GOT3 (cell line): ENCODE measurements around the gene ANO9.
"Not testable (repeated sequence)": the region's sequence is repeated elsewhere in the genome, so short reads cannot be mapped to it uniquely, and the experiment has no call there.

Experiments used
- DNase-seq: peaks from one replicate; lab custom pipeline; 2025; ENCODE audit warnings: mixed read lengths; lab: John Stamatoyannopoulos, UW

The ANO9 gene

DNA sequence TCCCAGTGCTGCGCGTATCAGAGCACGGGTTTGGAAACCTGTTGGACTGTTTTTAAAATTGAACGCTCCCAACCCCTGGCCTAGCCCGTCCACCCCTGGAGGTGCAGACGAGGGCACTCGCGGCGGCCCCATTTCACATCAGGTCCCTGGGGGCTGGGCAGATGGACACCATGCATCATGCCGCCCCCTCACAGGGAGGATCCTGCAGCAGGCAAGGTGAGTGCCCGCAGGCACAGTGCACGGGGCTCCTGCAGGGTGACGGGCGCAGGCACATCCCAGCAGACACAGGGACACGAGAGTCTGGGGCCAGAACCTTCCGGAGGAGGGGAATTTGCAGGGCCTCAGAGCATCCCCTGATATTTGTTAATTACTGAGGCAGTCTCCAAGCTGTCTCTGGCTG is 7.3 kb downstream of the ANO9 start:
- no peak for DNase-seq

DNA sequence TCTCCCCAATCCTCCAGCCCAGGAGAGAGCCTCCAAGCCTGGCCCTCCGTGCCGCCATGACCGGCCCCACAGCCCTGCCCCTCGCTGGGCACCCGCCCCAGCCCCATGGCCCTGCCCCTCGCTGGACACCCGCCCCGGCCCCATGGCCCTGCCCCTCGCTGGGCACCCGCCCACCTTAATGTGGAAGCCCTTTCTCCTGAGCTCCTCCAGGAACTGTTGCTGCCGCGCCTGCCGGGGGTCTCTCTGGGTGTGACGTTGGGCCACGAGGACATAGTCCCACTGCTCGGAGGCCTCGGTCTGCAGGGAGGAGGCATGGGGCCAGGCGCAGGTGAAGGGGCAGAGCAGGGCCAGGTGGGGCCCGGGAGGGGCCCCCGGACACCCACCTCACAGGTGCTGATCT is 8.2 kb downstream of the ANO9 start:
- no peak for DNase-seq

DNA sequence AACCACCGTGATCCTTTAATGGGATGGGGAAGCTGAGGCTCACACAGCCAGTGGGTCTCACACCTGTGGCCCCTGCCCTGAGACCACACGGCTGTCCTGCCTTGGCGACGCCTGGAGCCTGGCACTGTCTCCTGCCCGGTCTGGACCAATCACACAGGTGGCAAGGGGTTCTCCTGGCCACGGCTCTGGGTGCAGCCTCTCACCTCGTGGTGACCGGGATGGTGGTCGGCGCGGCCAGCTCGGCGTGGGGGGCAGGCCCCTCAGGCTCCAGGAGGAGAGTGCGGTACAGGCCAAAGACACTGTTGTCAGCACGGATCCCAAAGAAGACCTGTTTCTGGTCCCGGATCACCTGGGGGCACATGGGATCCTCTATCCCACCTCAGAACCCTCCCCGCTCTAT is 8.7 kb downstream of the ANO9 start:
- DNase-seq = no peak

DNA sequence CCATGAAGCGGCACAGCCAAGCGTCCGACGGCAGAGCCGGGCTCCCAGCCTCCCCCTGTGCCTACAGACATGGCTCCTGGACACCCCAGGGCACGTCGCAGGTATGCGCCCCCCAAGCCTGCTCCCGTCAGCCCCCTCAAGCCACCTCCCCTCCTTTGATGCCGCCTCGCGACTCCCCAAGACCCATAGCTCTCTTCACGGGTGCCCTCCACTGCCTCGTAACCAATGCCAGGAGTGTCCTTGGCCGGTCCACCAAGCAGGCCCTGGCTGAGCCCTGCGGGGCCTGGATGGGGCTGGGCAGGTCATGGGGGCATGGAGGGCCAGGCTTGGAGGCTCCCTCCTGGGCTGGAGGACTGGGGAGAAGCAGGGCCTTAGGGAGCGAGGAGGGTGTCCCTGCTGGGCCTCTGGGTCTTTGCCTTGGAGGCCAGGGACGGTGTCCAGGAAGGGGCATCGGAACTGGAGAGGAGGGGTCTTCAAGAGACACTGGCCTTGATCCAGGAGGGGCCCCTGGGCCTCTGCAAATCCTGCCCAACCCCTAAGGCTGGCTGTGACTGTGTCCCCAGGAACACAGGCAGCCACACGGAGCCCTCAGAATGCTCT is 9.2 kb downstream of the ANO9 start:
- no peak for DNase-seq

DNA sequence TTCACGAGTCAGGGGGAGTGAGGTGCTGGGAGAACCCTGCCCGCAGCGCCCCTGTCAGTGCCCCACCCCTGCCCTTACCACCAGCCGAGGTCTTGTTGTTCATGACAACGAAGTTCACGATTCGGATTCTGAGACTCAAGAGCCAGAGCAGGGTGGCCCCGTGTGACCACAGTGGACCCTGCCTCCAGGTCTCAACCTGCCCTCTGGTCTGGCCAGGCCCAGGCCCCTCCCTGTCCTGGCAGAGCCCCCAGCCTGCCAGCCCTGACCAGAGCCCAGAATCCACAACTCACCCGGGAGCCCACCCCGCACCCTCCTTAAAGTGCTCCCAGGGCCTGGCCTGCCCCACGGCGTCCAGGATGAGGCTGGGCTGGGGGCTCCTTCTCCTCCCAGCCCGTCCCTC is 9.9 kb downstream of the ANO9 start:
- DNase-seq = no peak

DNA sequence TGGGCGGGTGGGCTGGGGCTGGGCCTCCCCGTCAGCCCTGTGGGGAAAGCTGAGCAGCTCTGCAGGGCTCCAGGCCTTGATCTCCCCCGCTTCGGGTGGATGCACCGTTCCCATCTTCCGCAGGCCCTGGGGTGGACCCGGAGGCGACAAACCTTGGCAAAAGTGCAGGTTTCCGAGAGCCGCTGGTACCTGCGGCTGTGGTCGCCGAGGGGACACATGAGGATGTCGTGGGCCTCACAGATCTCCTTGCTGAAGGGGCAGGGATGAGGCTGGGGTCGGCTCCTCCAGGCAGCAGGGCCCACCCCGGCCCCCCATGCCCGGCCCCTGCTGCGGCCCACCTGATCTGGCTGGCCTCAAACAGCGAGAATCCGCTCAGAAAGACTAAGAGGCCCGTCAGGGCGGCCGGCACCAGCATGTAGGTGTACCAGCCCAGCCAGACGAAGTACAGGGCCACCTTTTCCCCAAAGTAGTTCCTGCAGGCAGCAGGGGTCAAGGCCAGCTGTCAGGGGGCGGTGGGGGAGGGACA is 11.8 kb downstream of the ANO9 start:
- DNase-seq = no peak

DNA sequence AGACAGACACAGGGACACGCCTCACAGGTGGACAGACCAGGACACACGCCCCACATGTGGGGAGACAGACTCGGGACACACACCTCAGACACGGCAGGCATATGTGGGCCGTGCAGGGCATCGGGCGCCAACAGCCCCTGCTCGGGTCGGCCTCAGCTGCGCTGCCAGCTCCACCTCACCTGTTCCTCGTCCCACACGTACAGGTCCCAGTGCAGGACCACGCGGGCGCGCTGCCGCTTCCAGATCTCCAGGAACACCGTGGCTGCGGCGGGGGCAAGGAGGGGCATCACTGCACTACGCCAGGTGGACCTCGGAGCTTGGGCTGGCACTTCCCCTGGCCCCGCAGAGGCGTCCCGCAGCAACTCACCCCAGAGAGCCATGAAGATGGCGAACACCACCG is 12.4 kb downstream of the ANO9 start:
- no peak for DNase-seq

DNA sequence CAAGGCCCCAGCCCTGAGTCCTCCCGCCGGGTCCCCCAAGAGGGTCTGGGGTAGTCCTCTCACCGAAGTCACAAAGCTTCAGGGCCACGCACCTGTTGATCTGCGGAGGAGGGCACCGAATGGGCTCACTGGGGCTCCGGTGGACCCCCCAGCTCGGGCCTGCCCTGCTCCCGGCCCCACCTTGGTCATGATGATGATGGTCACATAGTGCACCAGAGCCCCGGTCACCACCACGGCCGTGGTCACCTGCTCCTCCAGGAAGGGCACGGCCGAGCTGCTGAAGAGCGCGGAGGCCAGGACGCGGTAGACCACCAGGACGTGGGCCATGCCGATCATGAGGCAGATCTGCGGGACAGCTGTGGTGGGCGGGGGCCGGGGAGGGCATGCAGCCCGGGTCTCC is 13.5 kb downstream of the ANO9 start:
- no peak for DNase-seq

DNA sequence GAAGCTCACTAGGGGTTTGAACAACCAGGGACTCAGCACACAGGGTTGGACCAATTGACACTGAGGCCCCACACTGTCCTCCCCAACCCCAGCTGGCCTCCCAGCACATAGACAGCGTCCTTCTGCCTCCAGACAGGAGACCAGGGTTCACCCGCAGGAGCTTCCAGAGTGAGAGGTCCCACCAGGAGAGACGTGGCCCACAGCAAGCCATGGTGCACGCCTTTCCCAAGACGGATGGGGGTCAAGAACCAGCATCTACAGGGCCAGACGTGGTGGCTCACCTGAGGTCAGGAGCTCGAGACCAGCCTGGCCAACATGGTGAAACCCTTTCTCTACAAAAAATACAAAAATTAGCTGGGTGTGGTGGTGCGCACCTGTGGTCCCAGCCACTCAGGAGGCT is 15.0 kb downstream of the ANO9 start:
- DNase-seq = no peak

DNA sequence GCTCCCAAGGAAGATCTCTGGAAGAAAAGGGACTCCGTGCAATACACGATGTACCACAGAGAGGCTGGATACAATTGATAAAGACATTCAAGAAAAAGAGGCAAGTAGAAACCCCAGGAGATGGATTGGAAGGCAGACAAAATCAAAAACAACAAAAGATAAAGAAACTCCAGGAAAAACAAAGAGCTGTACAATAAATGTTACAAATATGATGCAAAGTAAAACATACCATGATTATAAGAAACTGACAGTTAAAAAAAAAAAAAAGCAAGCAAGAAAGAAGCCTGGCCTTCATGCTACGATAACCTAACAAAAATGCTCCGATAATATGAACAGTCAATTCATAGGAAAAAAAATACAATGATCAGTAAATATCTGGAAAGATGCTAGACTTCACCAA is 16.5 kb downstream of the ANO9 start:
- DNase-seq = no peak

DNA sequence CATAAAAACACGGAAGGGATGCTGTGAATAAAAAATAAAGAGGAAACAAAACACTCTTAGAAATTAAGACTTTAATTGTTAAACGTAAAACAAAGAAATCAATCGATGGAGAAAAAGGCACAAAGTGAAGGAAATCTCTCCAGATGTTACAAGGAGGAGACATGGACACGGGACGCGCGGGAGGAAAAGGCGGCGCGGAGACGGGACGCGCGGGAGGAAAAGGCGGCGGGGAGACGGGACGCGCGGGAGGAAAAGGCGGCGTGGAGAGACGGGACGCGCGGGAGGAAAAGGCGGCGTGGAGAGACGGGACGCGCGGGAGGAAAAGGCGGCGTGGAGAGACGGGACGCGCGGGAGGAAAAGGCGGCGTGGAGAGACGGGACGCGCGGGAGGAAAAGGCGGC is 17.0 kb downstream of the ANO9 start:
- DNase-seq = not testable (repeated sequence)

DNA sequence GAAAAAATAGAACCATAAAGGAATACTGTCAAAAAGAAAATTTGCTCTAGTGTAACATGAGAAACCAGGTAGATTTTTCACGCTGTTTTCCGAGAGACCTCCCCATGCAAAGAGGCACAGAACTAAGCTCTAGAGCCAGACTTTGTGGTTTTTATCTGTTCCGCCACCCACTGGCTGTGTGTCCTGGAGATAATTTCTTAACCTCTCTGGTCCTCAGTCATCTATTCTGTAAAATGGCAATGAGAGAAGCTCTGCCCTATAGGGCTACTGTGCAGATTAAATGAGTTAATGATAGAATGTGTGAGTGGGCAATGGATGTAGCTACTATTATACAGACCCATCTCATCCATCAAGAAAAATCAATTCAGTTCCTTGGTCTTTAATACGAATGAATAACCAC is 17.6 kb downstream of the ANO9 start:
- DNase-seq = no peak

DNA sequence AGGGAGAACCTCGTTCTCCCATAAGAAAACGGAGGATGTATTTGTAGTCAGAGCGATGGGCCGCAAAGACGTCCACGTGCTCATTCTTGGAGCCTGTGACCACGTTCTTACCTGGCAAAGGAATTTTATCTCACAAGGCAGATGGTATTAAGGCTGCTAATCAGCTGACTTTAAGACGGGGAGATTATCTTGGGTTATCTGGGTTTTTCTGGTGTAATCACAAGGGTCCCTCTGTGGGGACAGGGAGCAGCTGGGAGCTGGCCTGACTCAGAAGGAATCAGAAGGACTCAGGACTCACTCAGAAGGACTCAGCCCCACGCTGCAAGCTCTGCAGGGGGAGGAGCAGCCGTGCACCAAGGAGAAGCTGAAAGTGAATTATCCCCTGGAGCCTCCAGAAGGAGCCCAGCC is 19.6 kb downstream of the ANO9 start:
- DNase-seq = no peak

DNA sequence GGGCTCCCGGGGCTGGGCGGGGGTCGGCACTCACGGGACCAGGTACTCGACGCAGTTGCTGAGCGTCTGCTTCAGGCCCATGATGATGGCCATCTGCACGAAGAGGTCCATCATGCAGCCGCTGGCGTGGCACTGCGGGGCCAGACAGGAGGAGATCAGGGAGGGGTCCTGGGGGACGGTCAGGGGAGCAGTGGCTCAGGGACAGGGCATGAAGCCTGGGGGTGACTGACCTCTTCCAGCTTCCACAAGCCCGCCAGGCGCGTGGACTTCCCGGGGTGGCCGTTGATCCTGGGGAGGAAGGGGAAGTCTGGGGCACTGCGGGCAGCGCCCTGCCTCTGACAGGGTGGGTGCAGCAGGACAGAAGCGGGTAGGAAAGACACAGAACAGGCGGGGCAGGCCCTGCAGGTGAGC is 20.9 kb downstream of the ANO9 start:
- no peak for DNase-seq

DNA sequence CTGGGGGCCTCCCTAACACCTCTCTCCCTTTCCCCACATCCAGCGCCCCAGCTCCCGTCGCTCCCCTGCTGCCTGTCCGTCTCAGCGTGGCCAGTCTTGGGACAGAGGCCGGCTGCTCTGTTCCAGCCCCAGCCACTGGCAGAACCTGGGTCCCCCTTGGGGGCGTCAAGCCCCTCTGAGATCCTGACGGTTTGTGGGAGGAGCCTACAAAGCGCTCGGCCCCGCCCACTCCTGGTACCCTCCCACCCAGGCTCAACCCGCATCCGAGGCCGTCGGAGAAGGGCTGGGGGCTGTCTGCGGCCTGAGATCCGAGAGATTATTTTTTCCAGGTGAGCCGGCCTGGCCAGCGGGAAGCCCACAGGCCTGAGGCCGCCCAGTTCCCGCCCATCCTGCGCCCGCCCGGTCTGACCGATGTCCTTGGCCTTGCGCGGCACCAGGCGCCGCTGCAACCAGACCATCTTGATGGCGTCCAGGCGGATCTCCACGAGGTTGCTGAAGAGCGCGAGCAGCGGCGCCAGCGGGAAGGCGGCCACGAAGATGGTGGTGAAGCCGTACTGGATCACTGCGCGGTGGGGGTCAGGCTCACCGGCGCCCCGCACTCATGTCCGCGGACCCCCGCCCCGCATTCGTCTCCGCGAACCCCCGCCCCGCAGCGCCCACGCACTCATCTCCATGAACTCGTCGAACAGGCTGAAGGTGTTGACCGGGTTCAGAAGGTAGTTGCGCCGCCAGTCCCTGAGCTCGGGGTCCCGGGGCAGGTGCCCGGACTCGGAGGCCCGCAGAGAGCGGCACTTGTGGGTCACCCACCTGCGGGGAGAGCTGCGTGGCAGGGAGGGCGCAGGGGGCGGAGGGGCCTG is 21.5 kb downstream of the ANO9 start:
- DNase-seq = no peak

DNA sequence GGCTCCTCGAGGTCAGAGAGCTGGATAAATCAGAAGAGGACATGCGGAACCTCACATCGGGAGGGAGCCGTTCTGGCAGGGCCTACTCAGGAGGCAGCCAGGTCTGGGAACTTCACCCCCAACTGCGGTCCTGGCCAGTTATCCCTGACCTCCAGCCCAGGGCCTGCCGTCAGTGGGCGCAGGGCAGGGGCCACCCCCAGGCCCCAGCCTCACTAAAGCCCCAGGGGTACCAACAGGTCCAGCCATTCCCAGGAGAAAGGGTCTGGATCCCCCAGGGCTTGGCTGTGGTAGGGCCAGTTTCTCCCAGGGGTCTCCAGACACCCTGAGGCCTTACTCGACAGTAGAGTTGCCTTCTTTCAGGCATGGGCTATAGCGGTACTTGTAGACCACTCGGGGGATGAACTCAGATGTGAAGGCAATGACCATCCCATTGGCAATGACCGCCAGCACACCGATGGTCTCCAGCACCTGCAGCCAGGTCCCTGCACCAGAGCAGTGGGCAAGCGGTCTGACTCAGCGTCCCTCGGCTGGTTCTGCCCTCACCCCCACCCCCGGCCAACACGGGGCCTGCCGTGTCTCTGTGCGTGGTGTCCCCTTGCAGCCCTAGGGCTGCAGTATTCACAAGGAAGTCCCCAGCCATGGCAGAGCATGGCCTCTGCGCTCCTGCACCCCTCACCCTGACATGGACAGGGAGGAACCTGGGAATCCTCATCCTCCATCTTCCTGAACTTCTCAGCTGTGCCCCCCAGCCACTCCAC is 22.4 kb downstream of the ANO9 start:
- no peak for DNase-seq

DNA sequence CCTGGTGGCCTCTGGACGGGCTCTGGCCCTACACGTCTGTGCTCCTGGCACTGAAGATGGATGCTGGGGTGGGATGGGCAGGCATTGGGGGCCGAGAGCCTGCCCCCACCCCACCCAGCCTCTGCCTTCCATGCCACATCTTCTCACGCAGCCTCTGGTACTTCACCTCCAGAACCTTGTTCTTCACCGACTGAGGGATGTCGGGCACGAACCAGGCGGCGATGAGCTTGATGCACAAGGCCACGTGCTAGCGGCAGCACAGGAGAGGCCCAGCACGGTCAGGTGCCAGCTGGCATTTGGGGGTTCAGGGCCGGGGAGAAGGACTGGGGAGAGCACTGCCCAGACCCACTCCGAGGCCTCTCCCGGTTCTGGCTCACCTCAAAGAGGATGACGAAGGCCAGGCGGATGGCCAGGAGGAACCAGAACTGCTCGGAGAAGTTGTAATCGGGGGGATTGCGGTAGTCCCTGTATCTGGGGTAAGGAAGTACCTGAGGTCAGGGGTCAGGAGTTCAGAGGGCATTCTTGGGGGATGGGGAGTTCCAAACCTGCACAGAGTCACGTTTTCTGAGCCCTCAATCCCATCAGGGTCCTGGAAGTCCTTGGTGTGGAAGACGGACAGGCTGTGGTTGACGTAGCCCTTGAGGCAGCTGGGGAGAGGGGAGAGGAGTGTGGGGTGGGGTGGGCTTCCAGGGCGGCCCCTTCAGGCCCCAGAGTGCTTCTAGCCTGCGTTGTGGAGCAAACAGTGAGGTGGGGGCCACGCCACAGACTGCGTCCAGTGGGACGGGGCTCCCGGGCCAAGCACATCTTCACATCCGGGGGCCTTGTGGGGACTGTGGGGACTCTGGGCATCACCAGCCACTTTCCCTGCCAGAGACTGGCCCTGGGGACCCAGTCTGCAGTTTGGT is 23.2 kb downstream of the ANO9 start:
- no peak for DNase-seq

DNA sequence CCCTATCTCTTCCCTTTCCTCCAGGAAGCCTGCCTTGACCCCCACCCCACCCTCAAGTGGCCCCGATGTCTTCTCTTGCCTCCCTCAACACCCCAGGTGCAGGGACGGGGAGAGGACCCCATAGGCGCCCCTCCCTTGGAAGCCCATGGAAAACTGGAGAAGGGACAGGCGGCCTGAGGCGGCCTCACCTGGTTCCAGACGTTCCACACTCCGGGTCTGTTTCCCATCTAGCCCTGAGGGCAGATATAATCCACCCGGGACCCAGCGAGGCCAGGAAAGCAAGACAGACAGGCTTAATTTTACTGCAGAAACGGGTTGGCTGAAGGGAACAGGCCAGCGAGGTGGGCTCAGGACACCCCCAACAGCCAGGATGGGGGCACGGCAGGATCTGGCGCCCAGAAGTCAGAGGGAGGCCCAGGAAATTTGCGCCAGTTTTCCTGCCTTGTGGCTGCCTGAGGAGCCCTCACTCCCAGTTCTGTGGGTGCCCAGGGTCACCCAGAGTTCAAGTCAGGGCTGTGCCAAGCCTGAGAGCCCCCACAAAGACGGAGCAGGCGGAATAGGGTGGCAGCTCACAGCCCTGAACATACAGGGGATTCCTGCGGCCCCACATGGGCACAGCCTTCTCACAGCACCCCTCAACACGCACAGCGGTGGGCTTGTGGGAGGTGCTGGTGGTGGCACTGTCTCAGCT is 24.0 kb downstream of the ANO9 start:
- no peak for DNase-seq

DNA sequence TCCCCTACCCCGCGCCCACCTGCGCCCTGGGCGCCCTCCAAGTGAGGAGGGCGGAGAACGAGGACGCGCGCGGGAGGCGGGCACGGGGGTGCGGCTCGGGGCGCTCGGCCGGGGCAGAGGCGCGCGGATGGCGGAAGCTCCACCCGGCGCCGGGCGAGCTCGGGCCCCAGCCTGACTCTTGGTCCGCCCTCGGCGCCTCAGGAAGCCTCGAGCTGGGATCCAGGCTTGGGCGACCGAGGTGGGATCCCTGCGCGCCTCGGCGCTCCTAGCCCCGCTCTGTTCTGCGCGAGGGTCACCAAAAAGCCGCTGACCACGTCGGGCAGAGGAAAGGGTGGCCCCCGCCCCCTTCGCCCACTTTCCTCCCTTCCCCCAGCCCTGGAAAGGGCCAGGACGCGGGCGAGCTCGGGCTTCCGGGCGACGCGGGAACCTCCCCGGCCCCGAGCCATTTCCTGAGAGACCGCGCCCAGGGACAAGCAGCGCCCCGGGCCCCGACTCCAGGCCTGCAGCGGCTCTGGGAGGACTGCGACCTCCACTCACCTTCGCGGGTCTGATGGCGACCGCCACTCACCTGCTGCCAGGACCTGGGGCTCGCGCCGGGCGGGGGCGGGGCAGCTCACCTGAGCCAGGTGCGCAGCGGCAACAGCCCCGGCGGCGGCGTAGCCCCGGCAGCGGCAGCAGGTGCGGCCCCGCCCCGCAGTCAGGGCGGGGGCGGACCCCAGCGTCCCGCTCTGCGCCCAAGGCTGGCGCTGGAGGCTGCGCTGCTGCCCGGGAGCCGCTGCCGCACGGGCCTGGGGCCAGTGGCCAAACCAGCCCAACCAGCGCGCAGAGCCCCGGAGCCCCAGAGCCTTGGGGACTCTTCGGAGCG is 24.8 kb downstream of the ANO9 start:
- DNase-seq = no peak

DNA sequence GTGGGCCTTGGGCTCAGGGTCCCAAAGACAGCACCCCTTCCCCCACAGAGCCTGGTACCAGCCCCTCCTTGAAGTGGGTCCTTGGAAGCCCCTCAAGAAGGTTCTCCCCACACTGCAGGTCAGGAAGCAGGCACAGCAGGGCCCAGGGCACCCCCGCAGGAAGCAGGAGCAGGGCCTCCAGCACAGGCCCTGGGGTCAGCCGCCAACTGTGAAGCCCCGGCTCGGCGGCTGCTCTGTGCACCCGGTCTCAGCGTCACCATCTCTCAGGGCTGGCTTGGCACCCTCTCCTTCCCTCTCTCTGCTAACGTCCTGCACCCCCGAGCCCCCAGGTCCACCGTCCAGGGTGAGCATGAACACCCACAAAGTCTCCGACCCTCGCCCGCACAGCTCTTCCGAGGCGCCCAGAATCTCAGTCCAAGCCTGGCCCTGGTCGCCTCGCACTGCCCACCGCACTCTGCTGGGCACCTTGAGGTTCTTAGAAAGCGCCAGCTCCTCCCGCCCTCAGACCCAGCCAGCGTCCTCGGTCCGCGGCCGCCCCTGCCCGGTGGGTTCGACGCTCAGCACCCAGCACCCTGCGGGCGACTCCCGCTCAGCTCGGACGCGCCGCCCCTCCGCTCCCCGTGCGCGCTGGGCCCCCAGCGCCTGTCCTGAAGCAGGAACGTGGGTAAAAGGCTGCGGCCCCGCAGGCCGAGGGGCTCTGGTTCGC is 25.6 kb downstream of the ANO9 start:
- no peak for DNase-seq
